Measurements from ENCODE around the gene CCDC169. TPM values are rescaled to one million over a fixed set of nuclear protein-coding genes. Genes with fewer than 3 reads are reported as not detected.

Gene CCDC169
- total and polyA plus RNA-seq, 2 of the 4 experiments (the other 2 are of a cell fraction), result 0.54 to 0.62 TPM

DNA sequence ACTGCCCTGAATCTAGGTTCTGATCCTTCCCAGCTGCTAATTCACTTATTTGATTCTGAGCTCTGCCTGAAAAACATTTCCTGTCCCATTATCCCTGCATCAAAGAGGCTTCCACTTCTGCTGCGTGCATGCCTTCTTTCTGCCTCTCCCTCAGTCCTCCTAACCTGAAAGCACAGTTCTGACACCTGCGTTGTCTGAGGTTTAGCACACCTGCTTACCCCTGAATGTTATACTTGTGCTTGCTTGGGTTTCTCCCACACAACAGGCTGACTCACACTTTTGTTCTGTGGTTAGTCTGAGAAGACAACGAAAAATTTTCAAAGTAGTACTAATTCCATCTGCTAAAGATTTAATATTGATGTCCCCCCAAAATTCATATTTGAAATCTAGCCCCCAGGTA, 80.2 kb downstream of the CCDC169 start:
- Histone ChIP-seq H3K23ac (ENCODE audit: low read depth, low read length) (no peak overlapping the region), H4K8ac (ENCODE audit: low read depth in 2 of 2, low read length in 2 of 2) (no peak overlapping the region)

More for the DNA sequence above, 80.2 kb downstream of the CCDC169 start:
- Histone ChIP-seq H3K4me3 (ENCODE audit: insufficient read depth, low read depth, low read length) (no peak overlapping the region), H2AFZ (replicated peaks; ENCODE audit: low read length, poor library complexity) (no peak overlapping the region), H2BK20ac (ENCODE audit: low read depth, low read length) (no peak overlapping the region), H3K27ac (ENCODE audit: insufficient read depth, low read length) (no peak overlapping the region), H3K4me1 (ENCODE audit: control insufficient read depth, insufficient read depth, low read length) (no peaks in the 10 kb centered on the region), H4K20me1 (ENCODE audit: insufficient read depth, low read length) (no peaks in the 10 kb centered on the region), H2BK15ac (ENCODE audit: low read depth, low read length) (no peak overlapping the region), H2AK5ac (ENCODE audit: low read depth, low read length) (no peak overlapping the region), H3K18ac (ENCODE audit: low read depth, low read length) (no peak overlapping the region), H2BK120ac (ENCODE audit: low read depth, low read length) (no peak overlapping the region), H3K79me1 (ENCODE audit: low read depth in 1 of 2, low read length in 2 of 2) (no peaks in the 10 kb centered on the region), H3K56ac (ENCODE audit: extremely low read depth, insufficient read depth, low read length) (no peak overlapping the region), H3K9me3 (ENCODE audit: control insufficient read depth, insufficient read depth, low read length) (no peaks in the 10 kb centered on the region), H3K36me3 (ENCODE audit: control insufficient read depth, insufficient read depth, low read length) (no peaks in the 10 kb centered on the region), H3K4ac (ENCODE audit: low read depth, low read length) (no peak overlapping the region), H3K9me1 (ENCODE audit: insufficient read depth, low read length) (no peaks in the 10 kb centered on the region), H4K5ac (ENCODE audit: low read depth, low read length) (no peak overlapping the region), H2AK9ac (replicated peaks; ENCODE audit: low read depth, low read length, poor library complexity) (no peak overlapping the region), H3K14ac (replicated peaks; ENCODE audit: low read depth, low read length) (no peak overlapping the region), H3K27me3 (ENCODE audit: control insufficient read depth, insufficient read depth, low read length) (no peaks in the 10 kb centered on the region), H4K91ac (ENCODE audit: insufficient read depth, low read depth, low read length) (no peak overlapping the region), H2BK5ac (ENCODE audit: low read depth, low read length, poor library complexity, severe bottlenecking) (no peak overlapping the region), H3K4me2 (ENCODE audit: low read depth, low read length) (no peak overlapping the region), H3K9ac (ENCODE audit: low read depth, low read length) (no peak overlapping the region)
- BruUV-seq (replicated peaks), result no TSS peak
- no peak for DNase-seq
- intact Hi-C loops (cut with micrococcal nuclease) (no loop called here), in situ Hi-C loops (cut with MboI; ENCODE audit: low sequenced_read_pairs) (no loop called here), dilution Hi-C loops (cut with HindIII; ENCODE audit: low sequenced_read_pairs, unreplicated experiment) (no loop called here)
- 29% methylated on average over 1 of the region's 3 CpGs; no CpG with 5 or more reads in 1 of the 2 experiments for WGBS, 2 experiments (ENCODE audit: extremely low coverage in 2 of 2, insufficient read length in 1 of 2)
- ATAC-seq (ENCODE audit: low read depth), result no peak
- POLR2A ChIA-PET (ENCODE audit: unreplicated experiment), result no interaction called here
- CTCF ChIA-PET, result no interaction called here
- TF ChIP-seq RFX5 (IDR thresholded peaks at IDR 0.05; ENCODE audit: low read depth, low read length) (no peak), RAD21 (IDR thresholded peaks at IDR 0.05; ENCODE audit: low read length) (no peak), MAFK (IDR thresholded peaks at IDR 0.05; ENCODE audit: low read depth, low read length) (no peak), FOS (IDR thresholded peaks at IDR 0.05; ENCODE audit: low read depth, low read length) (no peak), MXI1 (IDR thresholded peaks at IDR 0.05; ENCODE audit: borderline replicate concordance, low read depth, low read length) (no peak), CHD1 (IDR thresholded peaks at IDR 0.05; ENCODE audit: low read depth, low read length) (no peak), NFE2L2 (IDR thresholded peaks at IDR 0.05; ENCODE audit: low read depth, low read length) (no peak)
- TF ChIP-seq, protein P1, sequence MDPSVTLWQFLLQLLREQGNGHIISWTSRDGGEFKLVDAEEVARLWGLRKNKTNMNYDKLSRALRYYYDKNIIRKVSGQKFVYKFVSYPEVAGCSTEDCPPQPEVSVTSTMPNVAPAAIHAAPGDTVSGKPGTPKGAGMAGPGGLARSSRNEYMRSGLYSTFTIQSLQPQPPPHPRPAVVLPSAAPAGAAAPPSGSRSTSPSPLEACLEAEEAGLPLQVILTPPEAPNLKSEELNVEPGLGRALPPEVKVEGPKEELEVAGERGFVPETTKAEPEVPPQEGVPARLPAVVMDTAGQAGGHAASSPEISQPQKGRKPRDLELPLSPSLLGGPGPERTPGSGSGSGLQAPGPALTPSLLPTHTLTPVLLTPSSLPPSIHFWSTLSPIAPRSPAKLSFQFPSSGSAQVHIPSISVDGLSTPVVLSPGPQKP (IDR thresholded peaks at IDR 0.05; ENCODE audit: borderline replicate concordance, low read depth, low read length), result no peak
- TF ChIP-seq, protein P2, sequence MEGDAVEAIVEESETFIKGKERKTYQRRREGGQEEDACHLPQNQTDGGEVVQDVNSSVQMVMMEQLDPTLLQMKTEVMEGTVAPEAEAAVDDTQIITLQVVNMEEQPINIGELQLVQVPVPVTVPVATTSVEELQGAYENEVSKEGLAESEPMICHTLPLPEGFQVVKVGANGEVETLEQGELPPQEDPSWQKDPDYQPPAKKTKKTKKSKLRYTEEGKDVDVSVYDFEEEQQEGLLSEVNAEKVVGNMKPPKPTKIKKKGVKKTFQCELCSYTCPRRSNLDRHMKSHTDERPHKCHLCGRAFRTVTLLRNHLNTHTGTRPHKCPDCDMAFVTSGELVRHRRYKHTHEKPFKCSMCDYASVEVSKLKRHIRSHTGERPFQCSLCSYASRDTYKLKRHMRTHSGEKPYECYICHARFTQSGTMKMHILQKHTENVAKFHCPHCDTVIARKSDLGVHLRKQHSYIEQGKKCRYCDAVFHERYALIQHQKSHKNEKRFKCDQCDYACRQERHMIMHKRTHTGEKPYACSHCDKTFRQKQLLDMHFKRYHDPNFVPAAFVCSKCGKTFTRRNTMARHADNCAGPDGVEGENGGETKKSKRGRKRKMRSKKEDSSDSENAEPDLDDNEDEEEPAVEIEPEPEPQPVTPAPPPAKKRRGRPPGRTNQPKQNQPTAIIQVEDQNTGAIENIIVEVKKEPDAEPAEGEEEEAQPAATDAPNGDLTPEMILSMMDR (conservative IDR thresholded peaks at IDR 0.05; ENCODE audit: low read depth, low read length), result no peak

All from IMR-90 (cell line).